GM12875 (cell line): ENCODE measurements around the gene EHHADH.

Experiments used
- H3K4me3 ChIP-seq: one replicate; pipeline ENCODE4 v1.5.1; 2011; ENCODE audit warnings: low read depth, low read length, control low read depth
- TF ChIP-seq, protein P1 (sequence below): IDR thresholded peaks from 2 replicates; pipeline ENCODE4 v1.5.1; 2011; ENCODE audit warnings: low read depth, mild to moderate bottlenecking, control low read depth, inconsistent platforms, low read length, moderate library complexity, borderline replicate concordance; ENCODE audit not compliant: insufficient read depth

The EHHADH gene

DNA sequence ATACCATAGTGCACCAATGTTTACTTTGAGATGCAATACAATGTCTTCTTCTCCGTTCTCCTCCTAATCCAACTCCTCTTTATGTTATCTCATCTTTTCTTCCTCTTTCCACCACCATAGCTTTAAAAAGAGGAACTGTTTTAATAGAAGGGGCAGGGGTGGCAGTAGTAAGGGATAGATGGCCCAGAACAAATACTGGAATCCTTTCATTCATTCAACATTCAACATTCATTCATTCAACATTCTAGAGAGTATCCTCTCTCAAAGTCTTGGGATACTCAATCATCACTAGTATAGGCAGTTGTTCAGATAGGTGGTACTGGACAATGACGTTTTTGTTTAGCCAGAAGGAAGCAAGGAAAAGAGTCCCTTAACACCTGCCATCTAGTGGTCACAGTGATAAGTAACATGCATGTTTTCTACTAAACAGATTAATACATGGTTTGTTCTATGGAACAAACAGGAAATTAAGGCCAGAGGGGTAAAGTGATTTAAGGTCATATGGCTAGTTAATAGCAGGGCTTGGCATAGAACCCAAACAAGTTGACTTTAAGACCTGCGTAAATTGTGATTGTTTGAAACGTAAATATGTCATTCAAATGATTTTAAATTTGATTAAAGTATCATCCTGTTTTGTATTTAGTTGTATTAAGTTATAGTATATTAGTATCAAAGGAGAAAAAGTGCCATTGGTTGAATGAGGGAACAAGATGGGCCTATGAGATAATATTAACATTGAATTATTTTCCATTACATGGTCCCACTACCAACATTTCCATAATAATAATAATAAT lies 26.9 kb upstream of the EHHADH start:
- H3K4me3 ChIP-seq: no peak overlapping the region
- TF ChIP-seq, protein P1, sequence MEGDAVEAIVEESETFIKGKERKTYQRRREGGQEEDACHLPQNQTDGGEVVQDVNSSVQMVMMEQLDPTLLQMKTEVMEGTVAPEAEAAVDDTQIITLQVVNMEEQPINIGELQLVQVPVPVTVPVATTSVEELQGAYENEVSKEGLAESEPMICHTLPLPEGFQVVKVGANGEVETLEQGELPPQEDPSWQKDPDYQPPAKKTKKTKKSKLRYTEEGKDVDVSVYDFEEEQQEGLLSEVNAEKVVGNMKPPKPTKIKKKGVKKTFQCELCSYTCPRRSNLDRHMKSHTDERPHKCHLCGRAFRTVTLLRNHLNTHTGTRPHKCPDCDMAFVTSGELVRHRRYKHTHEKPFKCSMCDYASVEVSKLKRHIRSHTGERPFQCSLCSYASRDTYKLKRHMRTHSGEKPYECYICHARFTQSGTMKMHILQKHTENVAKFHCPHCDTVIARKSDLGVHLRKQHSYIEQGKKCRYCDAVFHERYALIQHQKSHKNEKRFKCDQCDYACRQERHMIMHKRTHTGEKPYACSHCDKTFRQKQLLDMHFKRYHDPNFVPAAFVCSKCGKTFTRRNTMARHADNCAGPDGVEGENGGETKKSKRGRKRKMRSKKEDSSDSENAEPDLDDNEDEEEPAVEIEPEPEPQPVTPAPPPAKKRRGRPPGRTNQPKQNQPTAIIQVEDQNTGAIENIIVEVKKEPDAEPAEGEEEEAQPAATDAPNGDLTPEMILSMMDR: peak; percentile 57; the same call in 1 of the 2 replicates

DNA sequence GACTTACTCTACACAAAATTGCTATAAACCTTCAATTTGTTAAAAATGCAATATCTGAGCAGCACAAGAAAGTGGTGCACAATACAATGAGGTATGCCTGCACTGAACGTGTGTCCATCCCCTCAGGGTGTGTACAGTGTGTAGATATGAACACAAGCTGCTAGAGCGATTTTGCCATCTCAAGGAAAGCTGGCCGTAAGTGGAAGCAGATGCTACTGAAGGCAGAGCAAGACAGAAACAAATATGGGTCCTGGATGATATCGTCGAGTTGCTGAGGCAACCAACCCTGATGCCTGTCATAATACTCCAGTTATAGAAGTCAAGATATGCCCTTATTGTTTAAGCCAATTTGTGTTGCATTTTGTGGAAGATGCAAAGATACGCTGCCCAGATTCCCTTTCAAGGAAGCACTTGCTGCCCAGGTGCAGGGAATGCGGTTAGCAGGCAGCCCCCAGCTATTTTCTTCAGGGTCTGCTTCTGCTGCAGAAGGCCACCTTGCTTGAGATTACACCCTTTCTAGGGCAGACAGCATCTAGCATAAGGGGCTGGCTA lies 25.8 kb upstream of the EHHADH start:
- TF ChIP-seq, protein P1: no peak
- no peak overlapping the region for H3K4me3 ChIP-seq

DNA sequence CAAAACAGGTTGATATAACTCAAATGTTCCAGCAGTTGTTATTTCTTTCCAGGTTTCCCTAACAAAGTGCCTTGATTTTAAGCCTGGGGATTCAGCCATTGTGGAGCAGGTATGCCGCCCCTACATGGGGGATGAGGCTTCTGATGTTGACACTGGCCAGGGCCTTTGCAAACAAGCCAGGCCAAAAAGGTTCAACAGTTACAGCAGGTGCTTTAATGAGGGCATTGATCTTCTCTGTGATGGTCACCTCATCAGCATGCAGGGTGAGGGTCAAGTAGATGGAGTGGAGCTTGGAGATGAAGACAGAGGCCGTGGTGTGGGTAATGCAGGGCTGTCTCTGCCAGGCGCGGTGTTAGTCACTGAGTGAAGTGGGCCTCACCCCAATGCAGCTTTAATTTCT lies 22.6 kb upstream of the EHHADH start:
- TF ChIP-seq, protein P1: no peak
- no peak overlapping the region for H3K4me3 ChIP-seq

DNA sequence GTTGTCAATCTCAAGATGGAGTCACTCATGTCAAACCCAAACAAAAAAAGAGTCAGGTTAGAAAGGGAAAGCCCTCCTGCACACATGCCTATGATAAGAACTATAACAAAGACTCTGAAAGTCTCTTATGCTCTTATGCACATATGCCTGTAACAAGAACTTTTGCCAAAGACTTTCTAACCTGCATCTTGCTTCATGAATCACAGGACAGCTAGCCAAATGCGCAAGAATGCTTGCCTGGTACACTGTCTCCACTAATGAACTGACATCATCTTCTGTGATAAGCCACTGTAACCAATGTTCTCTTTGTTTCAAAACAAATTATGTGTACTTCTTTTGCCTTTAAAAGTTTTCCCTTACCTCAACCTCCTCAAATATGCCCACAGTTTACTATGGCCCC lies 18.2 kb upstream of the EHHADH start:
- H3K4me3 ChIP-seq: no peak overlapping the region
- TF ChIP-seq, protein P1: no peak

DNA sequence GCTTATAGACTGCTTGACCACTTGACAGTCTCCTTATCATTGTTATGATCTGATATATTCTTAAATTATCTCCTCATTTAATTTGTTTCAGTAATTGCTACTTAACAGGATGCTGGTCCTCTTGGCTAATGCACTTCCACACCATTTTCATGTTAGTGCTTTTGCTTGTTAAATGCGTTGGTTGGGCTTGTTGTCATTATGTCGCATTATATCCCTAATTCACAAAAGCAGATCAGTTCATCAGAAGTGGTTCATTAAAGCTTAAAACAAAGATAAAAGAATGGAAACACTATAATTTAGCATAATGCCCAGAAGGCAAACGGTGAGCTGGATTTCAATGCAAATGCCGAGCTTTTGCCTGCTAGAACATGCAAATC lies 17.1 kb upstream of the EHHADH start:
- no peak overlapping the region for H3K4me3 ChIP-seq
- TF ChIP-seq, protein P1: no peak

DNA sequence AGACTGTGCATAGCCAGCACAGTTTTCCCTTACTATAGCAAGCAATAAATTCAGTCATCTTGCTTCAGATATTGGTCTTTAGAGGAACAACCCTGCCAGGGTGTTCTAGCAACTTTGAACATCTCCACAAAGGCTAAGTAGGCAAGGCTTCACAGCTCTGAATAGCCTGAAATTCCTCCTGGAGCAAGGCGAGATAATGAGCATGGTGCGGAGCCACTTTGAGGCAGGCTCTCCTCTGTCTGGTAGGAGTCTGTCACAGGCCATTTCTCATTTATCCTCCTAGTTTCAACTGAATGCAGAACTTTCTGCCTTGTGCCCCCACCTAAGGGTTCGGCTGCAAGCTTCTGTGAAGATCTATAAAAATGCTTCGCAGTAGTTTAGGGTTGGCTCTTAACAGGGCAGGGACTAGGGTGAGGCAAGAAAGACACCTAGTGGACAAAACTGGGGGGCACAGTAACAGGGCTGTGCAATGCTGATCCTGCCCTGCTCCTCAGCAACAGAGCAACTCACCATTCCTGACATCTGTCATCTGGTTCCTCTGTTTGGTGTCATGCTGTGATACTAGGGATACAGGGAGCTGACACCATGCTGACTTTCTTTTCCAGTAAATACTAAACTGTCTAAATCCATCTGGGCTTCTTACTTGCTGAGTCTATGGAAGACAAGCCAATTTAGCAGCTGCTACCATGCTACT lies 16.6 kb upstream of the EHHADH start:
- H3K4me3 ChIP-seq: no peak overlapping the region
- TF ChIP-seq, protein P1: peak; percentile 66; the same call in 1 of the 2 replicates
